OCI-LY1 (cell line): Measurements from ENCODE around the gene RASA3.

ENCODE experiments used
- CTCF ChIP-seq: fragments of 200-600 bp; sonication (generic), shearing (Covaris generic); IDR thresholded peaks from 2 replicates; pipeline ENCODE4 v1.5.1; 2017; ENCODE audit warnings: mild to moderate bottlenecking, antibody characterized with exemption, low read length, moderate library complexity, mixed read lengths
- EZH2 ChIP-seq: fragments of 200-600 bp; sonication (generic), shearing (Covaris generic); IDR thresholded peaks from 2 replicates; pipeline ENCODE4 v1.8.0; 2017; ENCODE audit warnings: borderline replicate concordance, mixed run types, mild to moderate bottlenecking, antibody characterized with exemption, low read length, moderate library complexity, mixed read lengths

DNA sequence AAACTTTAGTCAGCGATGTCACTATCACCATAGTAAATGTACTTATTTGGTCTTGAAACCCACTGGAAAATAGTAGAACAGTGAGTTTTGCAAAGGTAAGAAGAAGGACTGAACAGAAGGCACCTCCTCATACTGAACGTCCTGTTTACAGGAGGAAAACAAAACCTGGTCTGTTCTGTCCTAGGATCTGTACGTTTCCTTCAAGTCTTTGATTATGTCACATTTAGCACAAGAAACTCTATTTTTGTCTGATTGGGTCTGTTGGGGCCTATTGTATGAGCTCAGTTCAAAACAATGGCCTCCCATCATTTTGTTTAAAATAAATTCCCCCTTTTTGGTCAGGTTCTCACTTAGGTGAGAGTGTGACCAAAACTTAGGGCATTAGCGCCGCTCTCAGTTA, 35.5 kb upstream of the RASA3 start:
- TF ChIP-seq CTCF (no peak), EZH2 (no peak)
